ENCODE data around the gene IL12A.

DNA sequence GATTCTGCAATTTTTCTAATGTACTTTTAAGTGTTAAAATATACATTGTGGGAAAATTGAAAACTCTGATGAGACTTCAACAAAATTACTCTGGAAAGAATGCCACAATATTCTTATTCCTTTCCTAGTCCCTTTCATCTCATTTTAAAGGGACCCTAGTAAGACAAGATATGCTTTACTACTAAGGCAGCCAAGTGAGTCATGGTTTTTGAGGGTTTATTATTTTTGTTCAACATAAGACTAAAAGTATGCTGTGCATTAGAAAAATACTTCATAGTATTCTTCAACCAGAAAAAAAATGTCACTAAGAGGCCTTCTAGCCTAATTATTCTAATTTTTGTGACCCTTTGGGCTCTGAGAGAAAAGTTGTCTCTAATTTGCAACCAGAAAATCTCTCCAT, 7.4 kb downstream of the IL12A start:
- no peak for TF ChIP-seq CTCF (IDR thresholded peaks at IDR 0.05)
- TF ChIP-seq EP300 (IDR thresholded peaks at IDR 0.05), result no peak

Measured in gastroesophageal sphincter (tissue), 3 donors.